Muscle layer of duodenum (tissue), 2 donors: ENCODE measurements around the gene CSNK1D.
"Not testable (repeated sequence)": the region's sequence is repeated elsewhere in the genome, so short reads cannot be mapped to it uniquely, and the experiment has no call there.

Source experiments
- H3K27ac ChIP-seq: one replicate; pipeline ENCODE4 v1.7.0; 2013; ENCODE audit warnings: mild to moderate bottlenecking, low read length
- H3K27me3 ChIP-seq: one replicate; pipeline ENCODE4 v1.7.0; 2013; ENCODE audit warnings: low read depth, mild to moderate bottlenecking, control low read depth, low read length
- H3K36me3 ChIP-seq, 2 donors: one replicate each; pipeline ENCODE4 v1.7.0; 2013; ENCODE audit warnings: low read length in 2 of 2, control low read depth in 1 of 2, mild to moderate bottlenecking in 1 of 2; ENCODE audit not compliant: insufficient read depth in 2 of 2, control insufficient read depth in 1 of 2
- H3K4me1 ChIP-seq, 2 donors: one replicate each; pipeline ENCODE4 v1.7.0; 2013; ENCODE audit warnings: low read length in 2 of 2, mild to moderate bottlenecking in 2 of 2, control low read depth in 1 of 2, moderate library complexity in 1 of 2; ENCODE audit not compliant: insufficient read depth in 2 of 2, control insufficient read depth in 1 of 2
- H3K4me3 ChIP-seq, 2 donors: one replicate each; pipeline ENCODE4 v1.7.0; 2013; ENCODE audit warnings: low read length in 2 of 2, low read depth in 1 of 2, mild to moderate bottlenecking in 1 of 2
- H3K9me3 ChIP-seq, 2 donors: one replicate each; pipeline ENCODE4 v1.7.0; 2013; ENCODE audit warnings: low read length in 2 of 2, control low read depth in 1 of 2, mild to moderate bottlenecking in 1 of 2; ENCODE audit not compliant: control insufficient read depth in 1 of 2
- donor health status: healthy.

Gene CSNK1D

GRCh38 chr17:82202981-82203380 is 70.5 kb downstream of the CSNK1D start:
- no peaks in the 10 kb centered on the region for H3K9me3 ChIP-seq

GRCh38 chr17:82201498-82201910 is 72.0 kb downstream of the CSNK1D start:
- no peak overlapping the region for H3K4me3 ChIP-seq
- peaks cover 9 to 12% of the 10 kb centered on the region in 2 donors for H3K36me3 ChIP-seq
- no peaks in the 10 kb centered on the region for H3K9me3 ChIP-seq
- H3K27ac ChIP-seq: no peak overlapping the region
- H3K4me1 ChIP-seq: peaks cover 8 to 10% of the 10 kb centered on the region in 2 donors
- no peaks in the 10 kb centered on the region for H3K27me3 ChIP-seq

More at GRCh38 chr17:82202981-82203380, 70.5 kb downstream of the CSNK1D start:
- Histone ChIP-seq H3K36me3 (peaks cover 4 to 6% of the 10 kb centered on the region in 2 donors), H3K27ac (no peak overlapping the region), H3K27me3 (no peaks in the 10 kb centered on the region), H3K4me3 (no peak overlapping the region), H3K4me1 (peaks cover 4 to 8% of the 10 kb centered on the region in 2 donors)

GRCh38 chr17:82200743-82201497 is 72.6 kb downstream of the CSNK1D start:
- Histone ChIP-seq H3K4me3 (no peak overlapping the region), H3K9me3 (no peaks in the 10 kb centered on the region), H3K27ac (no peak overlapping the region), H3K27me3 (no peaks in the 10 kb centered on the region), H3K4me1 (peaks cover 3 to 11% of the 10 kb centered on the region in 2 donors), H3K36me3 (peaks cover 9 to 12% of the 10 kb centered on the region in 2 donors)

GRCh38 chr17:82200135-82200534 is 73.4 kb downstream of the CSNK1D start:
- Histone ChIP-seq H3K9me3 (no peaks in the 10 kb centered on the region), H3K36me3 (peaks cover 9 to 12% of the 10 kb centered on the region in 2 donors), H3K4me1 (peaks cover 0 to 6% of the 10 kb centered on the region in 2 donors), H3K27me3 (no peaks in the 10 kb centered on the region), H3K4me3 (no peak overlapping the region), H3K27ac (no peak overlapping the region)

GRCh38 chr17:82199496-82199895 is 74.0 kb downstream of the CSNK1D start:
- Histone ChIP-seq H3K36me3 (peaks cover 9 to 18% of the 10 kb centered on the region in 2 donors), H3K4me1 (peaks cover 0 to 6% of the 10 kb centered on the region in 2 donors), H3K9me3 (no peaks in the 10 kb centered on the region), H3K27ac (no peak overlapping the region), H3K27me3 (no peaks in the 10 kb centered on the region), H3K4me3 (no peak overlapping the region)

- Histone ChIP-seq H3K4me1 (peaks cover 0 to 12% of the 10 kb centered on the region in 2 donors), H3K27me3 (no peaks in the 10 kb centered on the region), H3K36me3 (peaks cover 9 to 26% of the 10 kb centered on the region in 2 donors), H3K9me3 (no peaks in the 10 kb centered on the region), H3K4me3 (no peak overlapping the region), H3K27ac (no peak overlapping the region)
Measured at GRCh38 chr17:82198092-82198491, 75.4 kb downstream of the CSNK1D start.

GRCh38 chr17:82195675-82196672 is 77.5 kb downstream of the CSNK1D start:
- peaks cover 14 to 41% of the 10 kb centered on the region in 2 donors for H3K36me3 ChIP-seq
- no peaks in the 10 kb centered on the region for H3K9me3 ChIP-seq
- no peaks in the 10 kb centered on the region for H3K27me3 ChIP-seq
- peaks cover 0 to 12% of the 10 kb centered on the region in 2 donors for H3K4me1 ChIP-seq
- no peak overlapping the region for H3K4me3 ChIP-seq
- H3K27ac ChIP-seq: peak overlapping the region; percentile 48

- Histone ChIP-seq H3K36me3 (peaks cover 14 to 42% of the 10 kb centered on the region in 2 donors), H3K9me3 (no peaks in the 10 kb centered on the region), H3K4me3 (no peak overlapping the region), H3K4me1 (peaks cover 0 to 12% of the 10 kb centered on the region in 2 donors), H3K27ac (no peak overlapping the region), H3K27me3 (no peaks in the 10 kb centered on the region)
Measured at GRCh38 chr17:82194765-82195164, 78.7 kb downstream of the CSNK1D start.

GRCh38 chr17:82193520-82194220 is 79.8 kb downstream of the CSNK1D start:
- H3K4me1 ChIP-seq: peaks cover 0 to 12% of the 10 kb centered on the region in 2 donors
- no peak overlapping the region for H3K4me3 ChIP-seq
- peaks cover 14 to 42% of the 10 kb centered on the region in 2 donors for H3K36me3 ChIP-seq
- H3K27me3 ChIP-seq: no peaks in the 10 kb centered on the region
- peak overlapping the region; percentile 56 for H3K27ac ChIP-seq
- no peaks in the 10 kb centered on the region for H3K9me3 ChIP-seq

GRCh38 chr17:82193050-82193449 is 80.5 kb downstream of the CSNK1D start:
- not testable (repeated sequence) for H3K27me3 ChIP-seq, H3K9me3 ChIP-seq, H3K4me3 ChIP-seq
- H3K27ac ChIP-seq: peak overlapping the region; percentile 56
- peaks cover 0 to 12% of the 10 kb centered on the region in 2 donors for H3K4me1 ChIP-seq
- H3K36me3 ChIP-seq: peaks cover 11 to 41% of the 10 kb centered on the region in 2 donors
